ENCODE data around the gene ZNF692. TPM values are rescaled to one million over a fixed set of nuclear protein-coding genes. Genes with fewer than 3 reads are reported as not detected.

Gene ZNF692
- total and polyA plus RNA-seq, 2 of the 13 experiments (the other 11 are each of a cell fraction or from before 2014, with no cell fraction given): 27.3 to 45.8 TPM

- TF ChIP-seq ZNF280B (CRISPR knock-in tag; IDR thresholded peaks at IDR 0.05; ENCODE audit: borderline replicate concordance) (0 out of 2 replicates have a peak, but pooled peaks have one; percentile 58), ZHX1 (CRISPR knock-in tag; IDR thresholded peaks at IDR 0.05; ENCODE audit: low read depth) (peak; percentile 67; the same call in 1 of the 2 replicates), YY1 (IDR thresholded peaks at IDR 0.05; ENCODE audit: insufficient read depth, insufficient replicate concordance, low read depth, low read length) (peak; percentile 77), ZNF782 (CRISPR knock-in tag; IDR thresholded peaks at IDR 0.05; ENCODE audit: borderline replicate concordance) (no peak; the same call in 1 of the 2 replicates), POLR2A (IDR thresholded peaks at IDR 0.05; ENCODE audit: insufficient read depth in 1 of 2, low read depth in 2 of 2, low read length in 2 of 2) (peak; percentile 28 to 72; a peak in 3 of 4 replicates), NFKBIZ (CRISPR knock-in tag; IDR thresholded peaks at IDR 0.05) (no peak; the same call in 1 of the 2 replicates), CTCF (CRISPR knock-in tag; IDR thresholded peaks at IDR 0.05) (peak; percentile 26; the same call in 1 of the 2 replicates), ZNF605 (CRISPR knock-in tag; IDR thresholded peaks at IDR 0.05) (no peak; the same call in 1 of the 2 replicates), ZNF121 (CRISPR knock-in tag; IDR thresholded peaks at IDR 0.05) (peak; percentile 5; the same call in 1 of the 2 replicates), ZZZ3 (CRISPR knock-in tag; IDR thresholded peaks at IDR 0.05; ENCODE audit: borderline replicate concordance) (peak; percentile 45; the same call in 1 of the 2 replicates), ZBTB42 (CRISPR knock-in tag; IDR thresholded peaks at IDR 0.05) (no peak), ZMAT3 (CRISPR knock-in tag; conservative IDR thresholded peaks at IDR 0.05) (0 out of 2 replicates have a peak, but pooled peaks have one; percentile 17), ZNF512B (CRISPR knock-in tag; IDR thresholded peaks at IDR 0.05; ENCODE audit: borderline replicate concordance) (no peak), ZNF496 (CRISPR knock-in tag; IDR thresholded peaks at IDR 0.05; ENCODE audit: insufficient replicate concordance) (no peak), HIVEP1 (CRISPR knock-in tag; IDR thresholded peaks at IDR 0.05) (peak; percentile 82), PBX3 (CRISPR knock-in tag; IDR thresholded peaks at IDR 0.05; ENCODE audit: borderline replicate concordance) (no peak), STAG1 (CRISPR knock-in tag; IDR thresholded peaks at IDR 0.05) (peak; percentile 9; the same call in 1 of the 2 replicates), NFIC (IDR thresholded peaks at IDR 0.05; ENCODE audit: low read length) (no peak)
These were observed 14.6 kb upstream of the ZNF692 start (continued) for GRCh38 chr1:248873409-248873992.

Measured in HepG2 (cell line).